Muscle layer of duodenum (tissue), 2 donors: ENCODE measurements around the gene TMEM59L.

Source experiments
- H3K27ac ChIP-seq: one replicate; pipeline ENCODE4 v1.7.0; 2013; ENCODE audit warnings: mild to moderate bottlenecking, low read length
- H3K27me3 ChIP-seq: one replicate; pipeline ENCODE4 v1.7.0; 2013; ENCODE audit warnings: low read depth, mild to moderate bottlenecking, control low read depth, low read length
- H3K36me3 ChIP-seq, 2 donors: one replicate each; pipeline ENCODE4 v1.7.0; 2013; ENCODE audit warnings: low read length in 2 of 2, control low read depth in 1 of 2, mild to moderate bottlenecking in 1 of 2; ENCODE audit not compliant: insufficient read depth in 2 of 2, control insufficient read depth in 1 of 2
- H3K4me1 ChIP-seq, 2 donors: one replicate each; pipeline ENCODE4 v1.7.0; 2013; ENCODE audit warnings: low read length in 2 of 2, mild to moderate bottlenecking in 2 of 2, control low read depth in 1 of 2, moderate library complexity in 1 of 2; ENCODE audit not compliant: insufficient read depth in 2 of 2, control insufficient read depth in 1 of 2
- H3K4me3 ChIP-seq, 2 donors: one replicate each; pipeline ENCODE4 v1.7.0; 2013; ENCODE audit warnings: low read length in 2 of 2, low read depth in 1 of 2, mild to moderate bottlenecking in 1 of 2
- H3K9me3 ChIP-seq, 2 donors: one replicate each; pipeline ENCODE4 v1.7.0; 2013; ENCODE audit warnings: low read length in 2 of 2, control low read depth in 1 of 2, mild to moderate bottlenecking in 1 of 2; ENCODE audit not compliant: control insufficient read depth in 1 of 2
- donor health status: healthy.

Gene TMEM59L

DNA sequence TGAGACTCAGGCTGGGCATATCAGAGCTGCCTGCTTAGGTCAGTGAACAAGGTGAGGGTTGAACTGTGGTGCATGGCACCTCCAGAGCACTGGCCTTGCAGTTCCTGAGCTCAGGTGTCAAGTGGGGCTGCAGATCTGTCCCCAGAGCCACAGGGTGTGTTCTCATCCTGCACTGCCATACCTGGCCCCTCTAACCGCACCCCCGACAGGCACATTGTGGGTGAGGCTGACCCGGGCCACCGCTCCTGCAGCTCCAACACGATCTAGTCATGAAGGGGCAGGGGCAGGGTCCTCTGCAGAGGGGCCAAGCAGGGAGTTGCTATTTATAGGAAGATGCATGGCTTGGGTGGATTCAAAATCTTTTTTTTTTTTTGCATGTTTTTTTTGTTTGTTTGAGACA, 54.1 kb downstream of the TMEM59L start:
- H3K4me3 ChIP-seq: no peak overlapping the region
- peaks cover 5 to 42% of the 10 kb centered on the region in 2 donors for H3K36me3 ChIP-seq
- H3K4me1 ChIP-seq: peaks cover 0 to 25% of the 10 kb centered on the region in 2 donors
- no peaks in the 10 kb centered on the region for H3K27me3 ChIP-seq
- H3K9me3 ChIP-seq: no peaks in the 10 kb centered on the region
- no peak overlapping the region for H3K27ac ChIP-seq

- peaks cover 5 to 39% of the 10 kb centered on the region in 2 donors for H3K36me3 ChIP-seq
- no peak overlapping the region for H3K4me3 ChIP-seq
- H3K27ac ChIP-seq: no peak overlapping the region
- H3K4me1 ChIP-seq: peaks cover 0 to 34% of the 10 kb centered on the region in 2 donors
- H3K9me3 ChIP-seq: no peaks in the 10 kb centered on the region
- no peaks in the 10 kb centered on the region for H3K27me3 ChIP-seq
Observed at GRCh38 chr19:18667531-18668251, 55.0 kb downstream of the TMEM59L start.

DNA sequence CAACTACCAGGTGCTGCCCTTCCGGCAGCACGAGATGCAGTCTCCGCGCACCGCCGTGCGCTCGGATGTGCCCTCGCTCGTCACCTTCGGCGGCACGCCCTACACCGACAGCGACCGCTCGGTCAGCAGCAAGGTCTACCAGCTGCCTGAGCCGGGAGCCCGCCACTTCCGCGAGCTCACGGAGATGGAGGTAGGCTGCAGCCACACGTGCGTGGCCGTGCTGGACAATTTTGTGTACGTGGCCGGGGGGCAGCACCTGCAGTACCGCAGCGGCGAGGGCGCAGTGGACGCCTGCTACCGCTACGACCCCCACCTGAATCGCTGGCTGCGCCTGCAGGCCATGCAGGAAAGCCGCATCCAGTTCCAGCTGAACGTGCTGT, 55.6 kb downstream of the TMEM59L start:
- H3K36me3 ChIP-seq: peaks cover 5 to 39% of the 10 kb centered on the region in 2 donors
- no peaks in the 10 kb centered on the region for H3K27me3 ChIP-seq
- H3K27ac ChIP-seq: no peak overlapping the region
- H3K4me1 ChIP-seq: peaks cover 0 to 30% of the 10 kb centered on the region in 2 donors
- no peaks in the 10 kb centered on the region for H3K9me3 ChIP-seq
- no peak overlapping the region for H3K4me3 ChIP-seq

GRCh38 chr19:18668744-18669523, 56.3 kb downstream of the TMEM59L start:
- peaks cover 0 to 26% of the 10 kb centered on the region in 2 donors for H3K4me1 ChIP-seq

GRCh38 chr19:18669524-18669817, 56.8 kb downstream of the TMEM59L start:
- no peaks in the 10 kb centered on the region for H3K9me3 ChIP-seq
- no peak overlapping the region for H3K27ac ChIP-seq
- H3K4me1 ChIP-seq: peaks cover 0 to 22% of the 10 kb centered on the region in 2 donors
- no peak overlapping the region for H3K4me3 ChIP-seq
- no peaks in the 10 kb centered on the region for H3K27me3 ChIP-seq
- H3K36me3 ChIP-seq: peaks cover 5 to 36% of the 10 kb centered on the region in 2 donors

More at GRCh38 chr19:18668744-18669523, 56.3 kb downstream of the TMEM59L start:
- H3K9me3 ChIP-seq: no peaks in the 10 kb centered on the region
- H3K27ac ChIP-seq: no peak overlapping the region
- no peak overlapping the region for H3K4me3 ChIP-seq
- peaks cover 5 to 39% of the 10 kb centered on the region in 2 donors for H3K36me3 ChIP-seq
- no peaks in the 10 kb centered on the region for H3K27me3 ChIP-seq

DNA sequence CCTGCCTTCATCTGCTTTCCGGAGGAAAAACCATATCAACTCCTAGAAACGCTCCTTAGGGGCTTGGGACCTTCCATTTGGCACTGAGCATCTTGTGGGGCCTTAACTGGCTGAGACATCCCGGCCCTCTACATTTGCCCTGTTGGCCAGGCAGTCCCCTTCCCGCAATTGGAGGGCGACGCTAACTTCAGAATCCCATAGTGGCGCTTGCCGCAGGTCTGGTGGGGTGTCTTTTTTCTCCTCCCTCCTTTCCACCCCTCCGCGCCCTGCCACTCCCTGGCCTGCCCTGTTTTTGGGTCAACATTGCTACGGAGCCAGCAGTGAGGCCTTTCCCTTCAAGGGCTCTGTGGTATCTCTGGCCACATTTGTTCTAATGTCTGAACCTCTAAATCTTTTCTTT, 57.2 kb downstream of the TMEM59L start:
- Histone ChIP-seq H3K4me1 (peaks cover 0 to 22% of the 10 kb centered on the region in 2 donors), H3K9me3 (no peaks in the 10 kb centered on the region), H3K36me3 (peaks cover 5 to 36% of the 10 kb centered on the region in 2 donors), H3K4me3 (no peak overlapping the region), H3K27ac (no peak overlapping the region), H3K27me3 (no peaks in the 10 kb centered on the region)

- Histone ChIP-seq H3K27ac (no peak overlapping the region), H3K27me3 (no peaks in the 10 kb centered on the region), H3K36me3 (peaks cover 5 to 36% of the 10 kb centered on the region in 2 donors), H3K9me3 (no peaks in the 10 kb centered on the region), H3K4me1 (peaks cover 0 to 22% of the 10 kb centered on the region in 2 donors), H3K4me3 (no peak overlapping the region)
Observed at GRCh38 chr19:18670312-18670711, 57.6 kb downstream of the TMEM59L start.
